Liver (tissue), 9 donors: Measurements from ENCODE around the gene DROSHA. TPM values are rescaled to one million over a fixed set of nuclear protein-coding genes. Genes with fewer than 3 reads are reported as not detected.

Experiments used
- DNase-seq: peaks from one replicate; pipeline ENCODE4 v3.0.0-alpha.2; 2017; ENCODE audit warnings: low spot score
- H3K27ac ChIP-seq, 2 donors: one replicate each; pipeline ENCODE4 v1.7.0; 2013; ENCODE audit warnings: inconsistent platforms in 2 of 2, low read length in 2 of 2, control low read depth in 1 of 2, low read depth in 1 of 2, mild to moderate bottlenecking in 1 of 2
- H3K27me3 ChIP-seq, 4 donors: one replicate each; pipeline versions ENCODE4 v1.6.1 to v1.7.0; 2013; ENCODE audit warnings: low read length in 3 of 4, inconsistent platforms in 1 of 4, mild to moderate bottlenecking in 1 of 4, moderate library complexity in 1 of 4; ENCODE audit not compliant: control insufficient read depth in 4 of 4, insufficient read depth in 4 of 4
- H3K36me3 ChIP-seq, 4 donors: one replicate each; pipeline versions ENCODE4 v1.6.1 to v1.7.0; 2013; ENCODE audit warnings: low read length in 3 of 4, mild to moderate bottlenecking in 3 of 4, low read depth in 1 of 4, moderate library complexity in 1 of 4; ENCODE audit not compliant: control insufficient read depth in 4 of 4, insufficient read depth in 3 of 4
- H3K4me1 ChIP-seq, 4 donors: one replicate each; pipeline versions ENCODE4 v1.6.1 to v1.7.0; 2013; ENCODE audit warnings: low read length in 3 of 4, mild to moderate bottlenecking in 3 of 4, moderate library complexity in 1 of 4; ENCODE audit not compliant: control insufficient read depth in 4 of 4, insufficient read depth in 4 of 4
- H3K4me3 ChIP-seq, 3 donors: one replicate each; pipeline versions ENCODE4 v1.6.1 to v1.7.0; 2013; ENCODE audit warnings: low read length in 3 of 3, control low read depth in 1 of 3, low read depth in 1 of 3, mild to moderate bottlenecking in 1 of 3
- H3K9ac ChIP-seq, 2 donors: one replicate each; pipeline ENCODE4 v1.7.0; 2013; ENCODE audit warnings: low read length in 2 of 2, mild to moderate bottlenecking in 2 of 2, moderate library complexity in 2 of 2, control low read depth in 1 of 2, low read depth in 1 of 2
- H3K9me3 ChIP-seq, 4 donors: one replicate each; pipeline versions ENCODE4 v1.6.1 to v1.7.0; 2013; ENCODE audit warnings: low read length in 3 of 4; ENCODE audit not compliant: control insufficient read depth in 4 of 4
- EGR1 ChIP-seq, 2 donors: IDR thresholded peaks; 2 replicates each; pipeline ENCODE4 v1.6.1; 2016 to 2018; ENCODE audit warnings: antibody characterized with exemption in 2 of 2, low read depth in 2 of 2
- FOXA1 ChIP-seq: IDR thresholded peaks from 2 replicates; pipeline ENCODE4 v1.6.1; 2016; ENCODE audit warnings: antibody characterized with exemption
- GABPA ChIP-seq, 2 donors: IDR thresholded peaks in 1 of 2; conservative IDR thresholded peaks in 1 of 2; 2 replicates each; pipeline ENCODE4 v1.6.1; 2016; ENCODE audit warnings: antibody characterized with exemption in 2 of 2, mild to moderate bottlenecking in 1 of 2, moderate library complexity in 1 of 2
- HNF4A ChIP-seq, 2 donors: conservative IDR thresholded peaks; 2 replicates each; pipeline ENCODE4 v1.6.1; 2016; ENCODE audit warnings: antibody characterized with exemption in 2 of 2, mild to moderate bottlenecking in 2 of 2
- HNF4G ChIP-seq: IDR thresholded peaks from 2 replicates; pipeline ENCODE4 v1.6.1; 2016; ENCODE audit warnings: antibody characterized with exemption
- JUND ChIP-seq, 2 donors: IDR thresholded peaks; 2 replicates each; pipeline ENCODE4 v1.6.1; 2016; ENCODE audit warnings: antibody characterized with exemption in 2 of 2
- NR2F2 ChIP-seq: IDR thresholded peaks from 2 replicates; pipeline ENCODE4 v1.6.1; 2016; ENCODE audit warnings: antibody characterized with exemption
- RXRA ChIP-seq, 2 donors: IDR thresholded peaks; 2 replicates each; pipeline ENCODE4 v1.6.1; 2017 to 2018; ENCODE audit warnings: antibody characterized with exemption in 2 of 2, mild to moderate bottlenecking in 1 of 2
- SP1 ChIP-seq: IDR thresholded peaks from 2 replicates; pipeline ENCODE4 v1.6.1; 2018; ENCODE audit warnings: antibody characterized with exemption, mild to moderate bottlenecking
- TAF1 ChIP-seq: conservative IDR thresholded peaks from 2 replicates; pipeline ENCODE4 v1.6.1; 2016; ENCODE audit warnings: antibody characterized with exemption, mild to moderate bottlenecking
- YY1 ChIP-seq: IDR thresholded peaks from 2 replicates; pipeline ENCODE4 v1.6.1; 2016; ENCODE audit warnings: antibody characterized with exemption, mild to moderate bottlenecking
- WGBS: extraction: QIAGEN DNeasy Blood & Tissue Kit; methylation state at CpG from one replicate; pipeline ENCODE4 v1.1.7; 2013; 5-methylcytosine and 5-hydroxymethylcytosine counted together
- polyA plus RNA-seq, 2 donors: library from polyadenylated mRNA; stranded (reverse) in 1 of 2; unstranded in 1 of 2; fragments of 200-250 nt in 1 of 2; fragments of >200 nt in 1 of 2; fragmentation: Nextera tagmentation in 1 of 2; extraction: Ambion mirVana in 1 of 2; gene quantifications; one replicate each; pipeline versions ENCODE4 v1.2.1 to v1.2.3, GENCODE V29; 2013 to 2015
- total RNA-seq, 2 donors: library from RNA; depleted of rRNA; stranded (reverse); fragments of >200 nt; gene quantifications; one replicate each; pipeline ENCODE4 v1.2.3, GENCODE V29; 2014
- TF ChIP-seq, protein P1 (sequence below): IDR thresholded peaks from 2 replicates; pipeline ENCODE4 v1.6.1; 2016; ENCODE audit warnings: antibody characterized with exemption
- TF ChIP-seq, protein P2 (sequence below): IDR thresholded peaks from 2 replicates; pipeline ENCODE4 v1.6.1; 2016; ENCODE audit warnings: antibody characterized with exemption, mild to moderate bottlenecking
- TF ChIP-seq, protein P3 (sequence below): fragments of 150-350 bp; IDR thresholded peaks from 2 replicates; pipeline ENCODE4 v1.5.1; 2017; ENCODE audit warnings: improper control_type of control experiment, low read depth, low read length; ENCODE audit not compliant: missing input control
- TF ChIP-seq, protein P4 (sequence below): IDR thresholded peaks from 2 replicates; pipeline ENCODE4 v1.6.1; 2016; ENCODE audit warnings: antibody characterized with exemption
- TF ChIP-seq, protein P5 (sequence below): IDR thresholded peaks from 2 replicates; pipeline ENCODE4 v1.6.1; 2016; ENCODE audit warnings: antibody characterized with exemption
- donor health status: healthy.
- donor health status: healthy.
- donor health status: healthy.
- donor health status: healthy.
- donor health status: healthy.

Gene DROSHA
- total and polyA plus RNA-seq, 4 donors: 8.2 to 25.4 (median 15.4) TPM

DNA sequence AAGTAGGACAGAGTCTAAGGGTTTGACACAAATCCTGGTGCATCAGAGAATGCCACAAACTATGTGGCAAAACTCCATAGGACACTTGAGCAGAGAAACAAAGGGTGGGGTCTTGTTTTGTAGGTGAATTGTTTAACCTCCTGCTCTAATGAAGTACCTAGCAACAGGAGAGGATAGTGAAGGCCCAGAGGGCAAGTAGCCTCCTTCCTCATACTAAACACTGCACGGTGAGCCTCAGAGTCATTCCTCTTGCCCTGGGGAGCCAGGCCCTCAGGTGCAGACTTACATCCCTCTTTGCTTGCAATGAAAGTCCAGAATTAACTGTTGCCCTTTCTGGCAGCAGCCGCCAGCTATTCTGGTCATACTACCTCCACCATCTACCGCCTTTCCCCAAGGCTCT, 166.1 kb downstream of the DROSHA start:
- H3K4me3 ChIP-seq: no peak overlapping the region
- DNase-seq: no peak
- H3K36me3 ChIP-seq: no peaks in the 10 kb centered on the region
- no peaks in the 10 kb centered on the region for H3K9me3 ChIP-seq
- no peak overlapping the region for H3K9ac ChIP-seq
- H3K27ac ChIP-seq: no peak overlapping the region
- H3K27me3 ChIP-seq: peaks cover 0 to 8% (median 0%) of the 10 kb centered on the region in 4 donors
- peaks cover 0 to 3% (median 0%) of the 10 kb centered on the region in 4 donors for H3K4me1 ChIP-seq
- WGBS: 82% methylated on average over 3 of the region's 3 CpGs
- TF ChIP-seq HNF4A (conservative IDR thresholded peaks at IDR 0.05) (no peak), JUND (IDR thresholded peaks at IDR 0.05) (no peak), EGR1 (IDR thresholded peaks at IDR 0.05; ENCODE audit: low read depth in 2 of 2) (no peak), HNF4G (no peak), GABPA (IDR thresholded peaks at IDR 0.05 in 1 of 2, conservative IDR thresholded peaks at IDR 0.05 in 1 of 2) (no peak), RXRA (IDR thresholded peaks at IDR 0.05) (no peak), TAF1 (no peak), SP1 (no peak), NR2F2 (no peak), YY1 (no peak), FOXA1 (no peak)
- TF ChIP-seq, protein P1, sequence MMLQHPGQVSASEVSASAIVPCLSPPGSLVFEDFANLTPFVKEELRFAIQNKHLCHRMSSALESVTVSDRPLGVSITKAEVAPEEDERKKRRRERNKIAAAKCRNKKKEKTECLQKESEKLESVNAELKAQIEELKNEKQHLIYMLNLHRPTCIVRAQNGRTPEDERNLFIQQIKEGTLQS: no peak
- TF ChIP-seq, protein P2, sequence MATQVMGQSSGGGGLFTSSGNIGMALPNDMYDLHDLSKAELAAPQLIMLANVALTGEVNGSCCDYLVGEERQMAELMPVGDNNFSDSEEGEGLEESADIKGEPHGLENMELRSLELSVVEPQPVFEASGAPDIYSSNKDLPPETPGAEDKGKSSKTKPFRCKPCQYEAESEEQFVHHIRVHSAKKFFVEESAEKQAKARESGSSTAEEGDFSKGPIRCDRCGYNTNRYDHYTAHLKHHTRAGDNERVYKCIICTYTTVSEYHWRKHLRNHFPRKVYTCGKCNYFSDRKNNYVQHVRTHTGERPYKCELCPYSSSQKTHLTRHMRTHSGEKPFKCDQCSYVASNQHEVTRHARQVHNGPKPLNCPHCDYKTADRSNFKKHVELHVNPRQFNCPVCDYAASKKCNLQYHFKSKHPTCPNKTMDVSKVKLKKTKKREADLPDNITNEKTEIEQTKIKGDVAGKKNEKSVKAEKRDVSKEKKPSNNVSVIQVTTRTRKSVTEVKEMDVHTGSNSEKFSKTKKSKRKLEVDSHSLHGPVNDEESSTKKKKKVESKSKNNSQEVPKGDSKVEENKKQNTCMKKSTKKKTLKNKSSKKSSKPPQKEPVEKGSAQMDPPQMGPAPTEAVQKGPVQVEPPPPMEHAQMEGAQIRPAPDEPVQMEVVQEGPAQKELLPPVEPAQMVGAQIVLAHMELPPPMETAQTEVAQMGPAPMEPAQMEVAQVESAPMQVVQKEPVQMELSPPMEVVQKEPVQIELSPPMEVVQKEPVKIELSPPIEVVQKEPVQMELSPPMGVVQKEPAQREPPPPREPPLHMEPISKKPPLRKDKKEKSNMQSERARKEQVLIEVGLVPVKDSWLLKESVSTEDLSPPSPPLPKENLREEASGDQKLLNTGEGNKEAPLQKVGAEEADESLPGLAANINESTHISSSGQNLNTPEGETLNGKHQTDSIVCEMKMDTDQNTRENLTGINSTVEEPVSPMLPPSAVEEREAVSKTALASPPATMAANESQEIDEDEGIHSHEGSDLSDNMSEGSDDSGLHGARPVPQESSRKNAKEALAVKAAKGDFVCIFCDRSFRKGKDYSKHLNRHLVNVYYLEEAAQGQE: no peak
- TF ChIP-seq, protein P3, sequence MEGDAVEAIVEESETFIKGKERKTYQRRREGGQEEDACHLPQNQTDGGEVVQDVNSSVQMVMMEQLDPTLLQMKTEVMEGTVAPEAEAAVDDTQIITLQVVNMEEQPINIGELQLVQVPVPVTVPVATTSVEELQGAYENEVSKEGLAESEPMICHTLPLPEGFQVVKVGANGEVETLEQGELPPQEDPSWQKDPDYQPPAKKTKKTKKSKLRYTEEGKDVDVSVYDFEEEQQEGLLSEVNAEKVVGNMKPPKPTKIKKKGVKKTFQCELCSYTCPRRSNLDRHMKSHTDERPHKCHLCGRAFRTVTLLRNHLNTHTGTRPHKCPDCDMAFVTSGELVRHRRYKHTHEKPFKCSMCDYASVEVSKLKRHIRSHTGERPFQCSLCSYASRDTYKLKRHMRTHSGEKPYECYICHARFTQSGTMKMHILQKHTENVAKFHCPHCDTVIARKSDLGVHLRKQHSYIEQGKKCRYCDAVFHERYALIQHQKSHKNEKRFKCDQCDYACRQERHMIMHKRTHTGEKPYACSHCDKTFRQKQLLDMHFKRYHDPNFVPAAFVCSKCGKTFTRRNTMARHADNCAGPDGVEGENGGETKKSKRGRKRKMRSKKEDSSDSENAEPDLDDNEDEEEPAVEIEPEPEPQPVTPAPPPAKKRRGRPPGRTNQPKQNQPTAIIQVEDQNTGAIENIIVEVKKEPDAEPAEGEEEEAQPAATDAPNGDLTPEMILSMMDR: no peak
- TF ChIP-seq, protein P4, sequence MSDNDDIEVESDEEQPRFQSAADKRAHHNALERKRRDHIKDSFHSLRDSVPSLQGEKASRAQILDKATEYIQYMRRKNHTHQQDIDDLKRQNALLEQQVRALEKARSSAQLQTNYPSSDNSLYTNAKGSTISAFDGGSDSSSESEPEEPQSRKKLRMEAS: no peak

DNA sequence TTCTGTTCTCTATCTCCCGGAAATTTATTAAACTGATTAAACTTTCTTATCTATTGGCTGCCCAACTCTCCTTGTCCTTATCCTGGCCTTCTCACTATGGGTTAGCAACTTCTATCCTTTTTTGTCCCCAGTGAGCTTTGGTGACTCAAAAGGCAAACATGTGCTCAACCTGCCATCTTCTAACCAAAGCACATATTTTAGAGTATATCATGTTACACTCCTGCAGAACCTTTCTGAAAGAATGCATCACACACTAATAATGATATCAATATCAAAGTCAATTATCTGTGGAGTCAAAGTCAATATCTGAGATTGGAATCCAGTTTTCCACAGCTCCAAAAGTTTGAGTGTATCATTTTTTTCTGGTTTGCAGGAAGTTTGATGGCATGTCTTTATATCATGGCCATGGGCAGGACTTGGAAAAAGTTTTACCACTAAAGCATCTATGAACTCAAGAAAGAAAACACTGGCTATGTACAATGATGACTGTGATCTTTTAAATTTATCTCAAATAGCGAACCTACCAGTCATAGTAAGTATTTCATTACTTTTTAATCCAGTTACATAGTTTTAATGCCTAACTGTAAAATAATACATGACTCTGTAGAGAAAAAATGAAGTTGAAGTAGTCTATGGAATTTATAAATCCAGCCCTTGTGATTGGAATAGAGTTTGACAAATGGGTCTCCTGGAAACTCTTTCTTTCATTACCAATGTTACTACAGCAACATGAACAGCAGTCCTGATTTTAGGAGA, 166.8 kb downstream of the DROSHA start:
- no peak for DNase-seq
- Histone ChIP-seq H3K27ac (no peak overlapping the region), H3K36me3 (no peaks in the 10 kb centered on the region), H3K4me1 (peaks cover 0 to 3% (median 0%) of the 10 kb centered on the region in 4 donors), H3K4me3 (no peak overlapping the region), H3K9me3 (no peaks in the 10 kb centered on the region), H3K27me3 (peaks cover 0 to 8% (median 0%) of the 10 kb centered on the region in 4 donors), H3K9ac (no peak overlapping the region)
- WGBS: 72% methylated on average over 2 of the region's 2 CpGs
- no peak for TF ChIP-seq EGR1 (IDR thresholded peaks at IDR 0.05; ENCODE audit: low read depth in 2 of 2)
- TF ChIP-seq, protein P5, sequence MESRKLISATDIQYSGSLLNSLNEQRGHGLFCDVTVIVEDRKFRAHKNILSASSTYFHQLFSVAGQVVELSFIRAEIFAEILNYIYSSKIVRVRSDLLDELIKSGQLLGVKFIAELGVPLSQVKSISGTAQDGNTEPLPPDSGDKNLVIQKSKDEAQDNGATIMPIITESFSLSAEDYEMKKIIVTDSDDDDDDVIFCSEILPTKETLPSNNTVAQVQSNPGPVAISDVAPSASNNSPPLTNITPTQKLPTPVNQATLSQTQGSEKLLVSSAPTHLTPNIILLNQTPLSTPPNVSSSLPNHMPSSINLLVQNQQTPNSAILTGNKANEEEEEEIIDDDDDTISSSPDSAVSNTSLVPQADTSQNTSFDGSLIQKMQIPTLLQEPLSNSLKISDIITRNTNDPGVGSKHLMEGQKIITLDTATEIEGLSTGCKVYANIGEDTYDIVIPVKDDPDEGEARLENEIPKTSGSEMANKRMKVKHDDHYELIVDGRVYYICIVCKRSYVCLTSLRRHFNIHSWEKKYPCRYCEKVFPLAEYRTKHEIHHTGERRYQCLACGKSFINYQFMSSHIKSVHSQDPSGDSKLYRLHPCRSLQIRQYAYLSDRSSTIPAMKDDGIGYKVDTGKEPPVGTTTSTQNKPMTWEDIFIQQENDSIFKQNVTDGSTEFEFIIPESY: no peak
- TF ChIP-seq JUND (IDR thresholded peaks at IDR 0.05): no peak
- no peak for TF ChIP-seq FOXA1
- TF ChIP-seq, protein P2: no peak
- TF ChIP-seq, protein P3: no peak
- TF ChIP-seq HNF4A (conservative IDR thresholded peaks at IDR 0.05): no peak
- TF ChIP-seq, protein P1: no peak
